ENCODE results near the gene UNC5B.
A peak's percentile ranks its signal among the peaks of the same experiment; 100 is the strongest.

Gene UNC5B

GRCh38 chr10:71244431-71245419 is 32.4 kb downstream of the UNC5B start:
- no peak overlapping the region for H3K4me3 ChIP-seq (ENCODE audit: low read length)
- no peak for TF ChIP-seq CTCF (IDR thresholded peaks at IDR 0.05; ENCODE audit: insufficient read depth, low read depth, low read length, missing control alignments)
- no peak for DNase-seq (ENCODE audit: low read depth)

- no peak overlapping the region for H3K4me3 ChIP-seq (ENCODE audit: low read length)
- no peak for DNase-seq (ENCODE audit: low read depth)
- TF ChIP-seq CTCF (IDR thresholded peaks at IDR 0.05; ENCODE audit: insufficient read depth, low read depth, low read length, missing control alignments): no peak
Measured at GRCh38 chr10:71245420-71246325, 33.3 kb downstream of the UNC5B start.

GRCh38 chr10:71246591-71247413 is 34.4 kb downstream of the UNC5B start:
- no peak overlapping the region for H3K4me3 ChIP-seq (ENCODE audit: low read length)
- TF ChIP-seq CTCF (IDR thresholded peaks at IDR 0.05; ENCODE audit: insufficient read depth, low read depth, low read length, missing control alignments): no peak
- peak; percentile 99 for DNase-seq (ENCODE audit: low read depth)

GRCh38 chr10:71247414-71247705 is 35.0 kb downstream of the UNC5B start:
- DNase-seq (ENCODE audit: low read depth): peak; percentile 73
- TF ChIP-seq CTCF (IDR thresholded peaks at IDR 0.05; ENCODE audit: insufficient read depth, low read depth, low read length, missing control alignments): no peak
- no peak overlapping the region for H3K4me3 ChIP-seq (ENCODE audit: low read length)

GRCh38 chr10:71247804-71248203 is 35.4 kb downstream of the UNC5B start:
- TF ChIP-seq CTCF (IDR thresholded peaks at IDR 0.05; ENCODE audit: insufficient read depth, low read depth, low read length, missing control alignments): no peak
- no peak for DNase-seq (ENCODE audit: low read depth)
- H3K4me3 ChIP-seq (ENCODE audit: low read length): no peak overlapping the region

GRCh38 chr10:71248210-71248609 is 35.8 kb downstream of the UNC5B start:
- no peak for DNase-seq (ENCODE audit: low read depth)
- TF ChIP-seq CTCF (IDR thresholded peaks at IDR 0.05; ENCODE audit: insufficient read depth, low read depth, low read length, missing control alignments): no peak
- H3K4me3 ChIP-seq (ENCODE audit: low read length): no peak overlapping the region
